Heart left ventricle (tissue), 16 donors: ENCODE measurements around the gene SLFN12. TPM values are rescaled to one million over a fixed set of nuclear protein-coding genes. Genes with fewer than 3 reads are reported as not detected.

Source experiments
- ATAC-seq, 4 donors: fragments of 200-7000 bp; cut with Tn5 transposase; one replicate each; pipeline ENCODE4 v1.9.1; 2020 to 2022; ENCODE audit warnings: moderate library complexity in 4 of 4, mild to moderate bottlenecking in 3 of 4, moderate number of reproducible peaks in 1 of 4
- DNase-seq, 5 donors: peaks; one replicate each; pipeline ENCODE4 v3.0.0-alpha.2; 2020
- H3K27ac ChIP-seq, 12 donors: fragments of 200-600 bp; sonication (generic) in 4 of 12; one replicate each; pipeline versions ENCODE4 v1.5.0 to v1.8.0; 2016 to 2022; ENCODE audit warnings: mild to moderate bottlenecking in 2 of 12
- H3K27me3 ChIP-seq, 9 donors: fragments of 200-600 bp; sonication (generic) in 2 of 9; one replicate each; pipeline versions ENCODE4 v1.5.1 to v1.8.0; 2016 to 2022; ENCODE audit warnings: mild to moderate bottlenecking in 3 of 9
- H3K36me3 ChIP-seq, 9 donors: fragments of 200-600 bp; sonication (generic) in 2 of 9; one replicate each; pipeline versions ENCODE4 v1.5.0 to v1.8.0; 2018 to 2022; ENCODE audit warnings: mild to moderate bottlenecking in 2 of 9
- H3K4me1 ChIP-seq, 12 donors: fragments of 200-600 bp; sonication (generic) in 4 of 12; one replicate each; pipeline versions ENCODE4 v1.5.0 to v1.8.0; 2016 to 2022; ENCODE audit warnings: mild to moderate bottlenecking in 3 of 12
- H3K4me3 ChIP-seq, 12 donors: fragments of 200-600 bp; sonication (generic) in 4 of 12; one replicate each; pipeline versions ENCODE4 v1.5.0 to v1.8.0; 2017 to 2022; ENCODE audit warnings: mild to moderate bottlenecking in 9 of 12, moderate library complexity in 4 of 12
- H3K9me3 ChIP-seq, 12 donors: fragments of 200-600 bp; sonication (generic) in 4 of 12; one replicate each; pipeline versions ENCODE4 v1.5.0 to v1.8.0; 2016 to 2022; ENCODE audit warnings: mild to moderate bottlenecking in 1 of 12
- CTCF ChIP-seq, 12 donors: fragments of 200-600 bp; sonication (generic) in 4 of 12; IDR thresholded peaks; one replicate each; pipeline versions ENCODE4 v1.5.0 to v1.8.0; 2018 to 2022; ENCODE audit warnings: antibody characterized with exemption in 12 of 12, mild to moderate bottlenecking in 5 of 12
- POLR2A ChIP-seq, 2 donors: fragments of 450-650 bp; IDR thresholded peaks; one replicate each; pipeline ENCODE4 v1.6.1; 2017; ENCODE audit warnings: antibody characterized with exemption in 2 of 2, mild to moderate bottlenecking in 2 of 2, moderate library complexity in 2 of 2
- WGBS, 4 donors: extraction: QIAGEN DNeasy Blood & Tissue Kit in 2 of 4; methylation state at CpG; one replicate each; pipeline versions ENCODE4 v1.1.5 to v1.1.7; 2013 to 2018; 5-methylcytosine and 5-hydroxymethylcytosine counted together
- intact Hi-C, 10 donors: fragments of 100-400 bp; cut with DNase I; formaldehyde crosslinking; loops; one replicate each; pipeline versions ENCODE4 v1.11.1 to v1.14.2; 2022
- polyA plus RNA-seq, 2 donors: library from polyadenylated mRNA; stranded (reverse); fragments of 200-250 nt; gene quantifications; one replicate each; pipeline ENCODE4 v1.2.3, GENCODE V29; 2013
- total RNA-seq, 9 donors: library from RNA; depleted of rRNA in 2 of 9; stranded (reverse); fragments of >200 nt in 2 of 9; fragmentation: NEBNext Ultra II Directional in 3 of 9; extraction: Animal tissue kit (Norgen Biotek cat#: 25700) in 3 of 9; gene quantifications; one replicate each; pipeline versions ENCODE4 v1.1.0 to v1.2.4, GENCODE V29; 2016 to 2023
- donor health status: ischemic (EF 13 %, LVEDD 7.1; RV severe dilation, severe dysfunction).
- donor health status: healthy with polysubstance abuse.
- donor health status: DM: no; HTN: yes; CAD: no.
- donor health status: DM: no; HTN: no; CAD: no.
- donor health status: ischemic (EF 25% LVEDD 6.9; RV normal size, moderate dysfunction).
- donor health status: ischemic (EF 25% LVEDD 5.7; RV mildly dilated, moderate dysfunction).
- donor health status: healthy.
- donor health status: DM: yes; HTN: yes; CAD: no.
- donor health status: ischemic (EF 35%, LVEDD 5.7; RV mildly dilated, moderate dysfunction).
- donor health status: nonischemic (EF 11% LVEDD 7.7; RV severe dilation, severe dysfunction).
- donor health status: DM: yes; HTN: yes; CAD: no.
- donor health status: PGD.
- donor health status: ischemic (EF 29% LVEDD 5.4; RV normal size, mild dysfunction).
- donor health status: nonischemic (EF 23%, LVEDD 6.1; RV moderate dilation, normal function).

Gene SLFN12
- total and polyA plus RNA-seq, 11 donors = 1.7 to 10.0 (median 4.3) TPM

- peaks cover 0 to 58% (median 10%) of the 10 kb centered on the region in 12 donors for H3K4me1 ChIP-seq
- peaks cover 0 to 20% (median 7%) of the 10 kb centered on the region in 12 donors for H3K9me3 ChIP-seq
- ATAC-seq = peak; percentile 39 to 81 (median 69)
- 2 to 6% (median 3%) methylated on average over 39 to 47 of the region's 47 CpGs for WGBS, 4 donors
- peaks cover 0 to 4% (median 1%) of the 10 kb centered on the region in 9 donors for H3K36me3 ChIP-seq
- intact Hi-C loops = loop anchor here in 8 of 10 donors (1.0 to 10.0 kb wide), 11 partner anchors 27 to 161 kb away; partner anchors contain the start of genes SLFN12 (in 3 of the 8), SLFN12L (in 1 of the 8), SLFN13 (in 1 of the 8) and SLFN5 (in 1 of the 8)
- H3K4me3 ChIP-seq = peak overlapping the region; percentile 27 to 82 (median 72)
- peak overlapping the region; percentile 92 to 98 (median 95) for H3K27ac ChIP-seq
- TF ChIP-seq POLR2A (IDR thresholded peaks at IDR 0.05) (no peak), CTCF (IDR thresholded peaks at IDR 0.05) (no peak)
- DNase-seq = peak; percentile 47 to 79 (median 63)
- H3K27me3 ChIP-seq = peaks cover 0 to 20% (median 0%) of the 10 kb centered on the region in 9 donors
Measured at GRCh38 chr17:35373984-35374765, 58.1 kb downstream of the SLFN12 start.

DNA sequence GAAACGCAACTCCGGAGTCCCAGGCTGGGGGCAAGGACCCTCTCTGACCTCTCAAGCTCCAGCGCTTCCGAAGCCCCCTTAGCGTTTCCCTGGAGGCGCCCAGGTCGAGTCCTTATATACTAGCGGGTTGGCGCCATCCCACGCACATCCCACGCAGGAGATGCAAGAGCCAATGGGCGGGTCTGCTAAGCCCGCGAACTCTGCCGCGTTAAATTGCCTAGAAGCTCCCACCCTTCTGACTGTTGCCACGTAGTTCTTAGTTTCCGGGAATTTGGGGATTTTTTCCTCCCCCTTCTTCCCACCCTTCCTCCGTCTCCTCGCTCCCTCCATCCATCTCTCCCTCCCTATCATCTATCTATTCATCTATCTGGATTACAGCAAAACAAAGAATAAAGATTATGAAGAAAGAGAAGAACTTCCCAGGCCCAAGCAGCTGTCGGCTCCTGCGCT lies 58.7 kb downstream of the SLFN12 start, which contains the start of gene SLFN11:
SLFN11 (minus strand) TSS at position 88 of the 450 bp plus-strand sequence. CDS start 9,814 bp downstream, outside the sequence.
- peak; percentile 91 to 98 (median 93) for ATAC-seq
- Histone ChIP-seq H3K36me3 (peaks cover 0 to 10% (median 4%) of the 10 kb centered on the region in 9 donors), H3K27me3 (peaks cover 0 to 20% (median 0%) of the 10 kb centered on the region in 9 donors), H3K4me1 (peaks cover 0 to 65% (median 13%) of the 10 kb centered on the region in 12 donors), H3K4me3 (peak within 1 kb of the TSS; percentile 27 to 82 (median 72)), H3K27ac (peak within 1 kb of the TSS; percentile 92 to 98 (median 95)), H3K9me3 (peaks cover 0 to 20% (median 7%) of the 10 kb centered on the region in 12 donors)
- peak; percentile 90 to 92 (median 91) for DNase-seq
- WGBS, 4 donors = 1 to 3% (median 2%) methylated on average over 14 to 22 of the region's 22 CpGs
- no peak for TF ChIP-seq CTCF (IDR thresholded peaks at IDR 0.05)
- peak; percentile 84 to 98 for TF ChIP-seq POLR2A (IDR thresholded peaks at IDR 0.05)
- intact Hi-C loops = loop anchor here in 8 of 10 donors (2.0 to 10.0 kb wide), 10 partner anchors 27 to 161 kb away; partner anchors contain the start of genes SLFN12 (in 3 of the 8), SLFN12L (in 1 of the 8), SLFN13 (in 1 of the 8) and SLFN5 (in 1 of the 8)

DNA sequence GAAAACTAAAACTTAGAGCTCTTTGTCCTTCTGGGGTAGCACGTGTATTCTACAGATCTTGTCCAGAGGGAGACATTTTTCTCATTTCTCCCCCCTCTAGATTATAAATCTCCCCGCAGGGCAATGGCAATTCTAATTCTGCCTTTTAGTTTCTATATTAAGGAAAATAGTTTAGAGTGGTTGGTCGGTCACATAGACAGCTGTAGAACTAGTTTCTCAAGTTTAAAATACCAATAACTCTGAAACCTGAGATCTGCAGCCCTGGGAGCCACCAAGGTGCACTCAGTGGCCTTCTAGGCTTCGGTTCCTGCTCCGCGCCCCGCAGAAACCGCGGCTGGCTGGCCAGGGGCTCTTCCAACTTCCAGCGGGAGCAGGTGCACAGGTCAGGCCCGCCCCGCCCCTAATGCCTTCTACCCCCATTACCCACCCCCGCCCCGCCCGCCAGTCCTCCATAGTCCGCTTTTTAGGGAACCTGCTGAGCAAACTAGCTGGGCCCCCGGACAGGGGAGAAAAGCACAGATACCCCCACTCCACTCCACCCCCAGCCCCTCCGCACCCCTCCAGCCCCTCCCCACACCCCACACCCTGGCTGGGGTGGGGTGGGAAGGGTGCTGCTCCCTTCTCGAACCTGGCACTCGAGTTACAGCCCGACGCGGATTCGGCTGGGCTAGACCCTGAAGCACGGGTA lies 59.3 kb downstream of the SLFN12 start:
- H3K9me3 ChIP-seq = peaks cover 0 to 20% (median 7%) of the 10 kb centered on the region in 12 donors
- DNase-seq (peak in 2 of 5 donors; percentile 29), ATAC-seq (peak in 3 of 4 donors; percentile 5 to 25 (median 15))
- WGBS, 4 donors = 1 to 2% (median 2%) methylated on average over 12 to 25 of the region's 25 CpGs
- H3K4me3 ChIP-seq = peak overlapping the region; percentile 27 to 82 (median 72)
- H3K27me3 ChIP-seq = peaks cover 0 to 20% (median 0%) of the 10 kb centered on the region in 9 donors
- H3K4me1 ChIP-seq = peaks cover 0 to 69% (median 16%) of the 10 kb centered on the region in 12 donors
- H3K27ac ChIP-seq = peak overlapping the region; percentile 92 to 98 (median 95)
- no peak for TF ChIP-seq POLR2A (IDR thresholded peaks at IDR 0.05)
- TF ChIP-seq CTCF (IDR thresholded peaks at IDR 0.05) = no peak
- intact Hi-C loops = loop anchor here in 8 of 10 donors (2.0 to 10.0 kb wide), 10 partner anchors 26 to 162 kb away; partner anchors contain the start of genes SLFN12 (in 3 of the 8), SLFN12L (in 1 of the 8), SLFN13 (in 1 of the 8) and SLFN5 (in 1 of the 8)
- peaks cover 0 to 11% (median 4%) of the 10 kb centered on the region in 9 donors for H3K36me3 ChIP-seq
